HG02759 (cell line): Measurements from ENCODE around the gene KRTAP4-6.
"Not testable (repeated sequence)": the region's sequence is repeated elsewhere in the genome, so short reads cannot be mapped to it uniquely, and the experiment has no call there.

Experiments used
- ATAC-seq: cut with Tn5 transposase; IDR thresholded peaks from one replicate; pipeline ENCODE4 v1.9.1; 2021; ENCODE audit warnings: mild to moderate bottlenecking, moderate library complexity; ENCODE audit not compliant: unreplicated experiment

Gene KRTAP4-6

DNA sequence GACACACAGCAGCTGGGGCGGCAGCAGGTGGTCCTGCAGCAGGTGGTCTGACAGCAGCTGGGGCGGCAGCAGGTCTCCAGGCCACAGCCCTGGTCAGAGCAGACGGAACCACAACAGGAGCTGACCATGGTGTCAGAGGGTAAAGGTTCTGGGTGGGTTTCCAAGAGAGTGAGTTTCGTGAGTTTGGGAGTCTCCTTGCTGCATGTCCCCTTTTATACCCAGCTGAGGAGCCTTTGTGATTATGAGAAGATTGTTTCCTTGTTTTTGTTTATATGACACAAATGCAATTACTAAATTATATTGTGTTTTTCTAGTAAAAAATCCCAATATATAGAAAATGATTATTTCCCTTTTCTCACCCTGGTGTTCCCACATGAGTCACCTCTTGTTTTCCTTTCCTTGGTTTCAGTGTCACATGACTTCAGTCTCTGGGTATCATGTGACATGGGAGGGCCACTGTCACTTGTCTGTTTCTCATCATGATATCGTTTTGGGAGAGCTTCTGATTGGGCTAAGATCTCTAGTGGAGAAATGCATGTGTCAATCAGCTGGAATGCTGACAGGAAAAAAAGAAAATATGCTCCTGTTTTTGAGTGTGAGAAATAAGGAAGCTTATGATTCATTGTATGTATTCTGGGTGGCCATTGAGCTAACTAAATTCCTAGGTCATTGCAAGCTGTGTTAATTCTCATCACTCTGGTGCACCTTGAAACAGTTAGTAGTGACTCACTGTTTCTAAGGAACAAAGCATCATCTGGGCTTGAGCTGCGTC lies at the start of gene KRTAP4-6:
Gene KRTAP4-6, minus strand, starts transcription at position 185 of the 772 bp plus-strand sequence. Its CDS starts 57 bp downstream, at position 128.
- ATAC-seq, result no peak

DNA sequence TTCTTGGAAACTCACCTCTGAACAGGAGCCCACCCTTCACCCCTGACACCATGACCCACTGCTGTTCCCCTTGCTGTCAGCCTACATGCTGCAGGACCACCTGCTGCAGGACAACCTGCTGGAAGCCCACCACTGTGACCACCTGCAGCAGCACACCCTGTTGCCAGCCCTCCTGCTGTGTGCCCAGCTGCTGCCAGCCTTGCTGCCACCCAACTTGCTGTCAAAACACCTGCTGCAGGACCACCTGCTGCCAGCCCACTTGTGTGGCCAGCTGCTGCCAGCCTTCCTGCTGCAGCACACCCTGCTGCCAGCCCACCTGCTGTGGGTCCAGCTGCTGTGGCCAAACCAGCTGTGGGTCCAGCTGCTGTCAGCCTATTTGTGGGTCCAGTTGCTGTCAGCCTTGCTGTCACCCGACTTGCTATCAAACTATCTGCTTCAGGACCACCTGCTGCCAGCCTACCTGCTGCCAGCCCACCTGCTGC lies 49.5 kb upstream of the KRTAP4-6 start, which contains the start of gene KRTAP9-1:
Gene KRTAP9-1, plus strand, starts transcription at position 51 of the 482 bp plus-strand sequence. Its CDS starts 0 bp downstream, at position 51.
- ATAC-seq, result not testable (repeated sequence)

DNA sequence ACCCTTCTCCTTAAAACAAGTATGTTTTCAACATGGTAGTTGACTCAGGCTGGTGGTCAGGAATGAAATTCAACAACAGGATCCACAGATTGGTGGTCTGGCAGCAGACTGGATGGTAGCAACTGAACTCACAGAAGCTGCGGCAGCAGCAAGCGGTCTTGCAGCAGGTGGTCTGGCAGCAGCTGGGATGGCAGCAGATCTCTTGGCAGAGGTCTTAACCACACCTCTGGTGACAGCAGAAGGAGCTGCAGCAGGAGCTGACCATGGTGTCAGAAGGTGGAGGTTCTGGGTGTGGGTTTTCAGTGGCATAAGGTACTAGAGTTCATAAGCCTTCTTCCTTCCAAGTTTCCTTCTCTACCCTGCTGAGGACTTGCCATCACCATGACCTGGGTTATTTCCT lies 46.5 kb upstream of the KRTAP4-6 start:
- no peak for ATAC-seq

DNA sequence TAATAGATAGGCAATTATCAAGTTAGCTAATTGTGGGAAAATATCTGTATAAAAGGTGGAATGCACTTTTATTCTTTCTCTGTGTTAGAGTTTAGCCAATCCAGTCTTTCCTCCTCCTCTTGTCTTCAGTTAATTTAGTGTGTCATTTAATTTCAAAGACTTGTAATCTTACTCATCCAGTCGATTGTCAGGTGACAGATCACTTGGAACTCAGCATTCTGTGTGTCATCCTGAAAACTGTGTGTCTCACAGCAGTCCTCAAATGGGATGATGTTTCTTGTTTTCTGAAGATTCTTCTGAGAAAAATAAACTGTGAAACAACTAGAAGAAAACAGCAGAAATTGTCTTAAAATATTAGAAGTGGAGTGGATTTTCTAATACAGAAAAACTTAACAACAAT lies 44.7 kb upstream of the KRTAP4-6 start:
- no peak for ATAC-seq

DNA sequence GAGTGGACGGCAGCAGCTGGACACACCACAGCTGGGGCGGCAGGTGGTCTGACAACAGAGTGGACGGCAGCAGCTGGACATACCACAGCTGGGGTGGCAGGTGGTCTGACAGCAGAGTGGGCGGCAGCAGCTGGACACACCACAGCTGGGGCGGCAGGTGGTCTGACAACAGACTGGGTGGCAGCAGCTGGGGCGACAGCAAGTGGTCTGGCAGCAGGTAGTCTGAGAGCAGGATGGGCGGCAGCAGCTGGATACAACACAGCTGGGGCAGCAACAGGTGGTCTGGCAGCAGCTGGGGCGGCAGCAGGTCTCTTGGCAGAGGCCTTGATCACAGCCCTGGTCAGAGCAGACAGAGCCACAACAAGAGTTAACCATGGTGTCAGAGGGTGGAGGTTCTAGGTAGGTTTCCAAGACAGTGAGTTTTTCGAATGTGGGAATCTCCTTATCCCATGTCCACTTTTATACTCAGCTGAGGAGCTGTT lies 44.2 kb upstream of the KRTAP4-6 start, which contains the start of gene KRTAP4-1:
Gene KRTAP4-1, minus strand, starts transcription at position 432 of the 482 bp plus-strand sequence. Its CDS starts 57 bp downstream, at position 375.
- ATAC-seq, result no peak

DNA sequence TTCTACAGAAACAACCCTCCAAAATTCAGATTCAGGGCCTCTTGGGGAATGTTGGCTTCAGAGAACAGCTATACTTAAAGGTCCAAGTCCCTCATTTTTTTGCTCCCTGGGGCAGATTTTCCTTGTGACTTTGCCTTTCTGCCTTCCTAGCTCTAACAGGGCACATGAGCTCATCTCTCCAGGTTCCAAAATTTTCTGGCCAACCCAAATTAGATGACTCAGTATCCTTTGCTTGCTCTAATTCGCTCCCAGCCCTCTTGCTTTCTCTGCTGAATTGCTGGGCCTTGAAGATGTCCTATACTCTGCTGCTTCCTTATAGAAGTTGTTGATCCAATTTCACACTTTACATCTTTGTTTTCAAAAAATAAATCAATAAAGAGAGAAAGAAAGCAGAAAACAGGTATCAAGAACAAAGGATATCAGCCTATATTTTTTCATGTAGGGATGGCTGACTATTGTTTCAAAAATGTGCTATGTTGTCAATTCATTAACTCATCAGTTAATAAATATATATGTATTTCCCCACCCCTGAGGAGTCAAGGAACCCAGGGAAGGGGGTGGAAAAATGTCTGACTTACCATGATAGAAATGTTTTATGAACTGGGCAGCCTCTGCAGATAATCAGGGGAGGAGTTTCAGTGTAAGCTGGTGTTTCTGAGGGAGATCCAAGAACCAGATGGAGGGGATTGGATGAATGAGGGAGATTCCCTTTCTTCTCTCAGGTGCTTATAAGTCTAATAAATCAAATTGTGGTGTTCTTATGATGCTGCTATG lies 38.7 kb upstream of the KRTAP4-6 start:
- ATAC-seq, result no peak

DNA sequence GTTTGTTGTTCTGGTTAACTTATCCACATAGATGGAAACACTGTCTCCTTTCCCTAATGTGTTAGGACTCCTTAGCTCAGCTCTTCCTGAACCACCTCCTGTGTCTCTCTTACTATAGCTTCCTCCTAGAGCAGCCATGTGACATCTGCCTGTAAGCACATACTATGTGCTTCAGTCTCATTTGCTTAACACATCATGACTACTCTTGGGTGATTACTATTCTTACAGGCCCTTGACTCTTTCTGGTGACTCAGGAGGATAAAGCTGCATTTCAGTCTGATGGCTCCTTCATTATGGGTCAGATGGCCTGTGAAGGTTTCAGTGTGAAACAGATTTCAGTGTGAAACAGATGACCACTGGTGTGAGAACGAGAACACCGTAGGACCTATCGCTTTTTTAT lies 38.0 kb upstream of the KRTAP4-6 start:
- ATAC-seq, result no peak

DNA sequence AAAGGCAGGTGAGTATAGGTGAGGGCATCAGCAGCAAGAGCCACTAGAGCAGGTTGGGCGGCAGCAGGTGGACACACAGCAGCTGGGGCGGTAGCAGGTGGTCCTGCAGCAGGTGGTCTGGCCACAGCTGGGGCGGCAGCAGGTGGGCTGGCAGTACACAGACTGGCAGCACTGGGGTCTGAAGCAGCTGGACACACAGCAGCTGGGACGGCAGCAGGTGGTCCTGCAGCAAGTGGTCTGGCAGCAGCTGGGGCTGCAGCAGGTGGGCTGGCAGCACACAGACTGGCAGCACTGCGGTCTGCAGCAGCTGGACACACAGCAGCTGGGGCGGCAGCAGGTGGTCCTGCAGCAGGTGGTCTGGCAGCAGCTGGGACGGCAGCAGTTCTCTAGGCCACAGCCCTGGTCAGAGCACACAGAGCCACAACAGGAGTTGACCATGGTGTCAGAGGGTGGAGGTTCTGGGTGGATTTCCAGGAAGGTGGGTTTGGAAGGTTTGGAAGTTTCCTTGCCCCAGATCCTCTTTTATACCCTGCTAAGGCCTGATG lies 37.5 kb upstream of the KRTAP4-6 start, which contains the start of gene KRTAP4-2:
Gene KRTAP4-2, minus strand, starts transcription at position 495 of the 545 bp plus-strand sequence. Its CDS starts 57 bp downstream, at position 438.
- no peak for ATAC-seq

DNA sequence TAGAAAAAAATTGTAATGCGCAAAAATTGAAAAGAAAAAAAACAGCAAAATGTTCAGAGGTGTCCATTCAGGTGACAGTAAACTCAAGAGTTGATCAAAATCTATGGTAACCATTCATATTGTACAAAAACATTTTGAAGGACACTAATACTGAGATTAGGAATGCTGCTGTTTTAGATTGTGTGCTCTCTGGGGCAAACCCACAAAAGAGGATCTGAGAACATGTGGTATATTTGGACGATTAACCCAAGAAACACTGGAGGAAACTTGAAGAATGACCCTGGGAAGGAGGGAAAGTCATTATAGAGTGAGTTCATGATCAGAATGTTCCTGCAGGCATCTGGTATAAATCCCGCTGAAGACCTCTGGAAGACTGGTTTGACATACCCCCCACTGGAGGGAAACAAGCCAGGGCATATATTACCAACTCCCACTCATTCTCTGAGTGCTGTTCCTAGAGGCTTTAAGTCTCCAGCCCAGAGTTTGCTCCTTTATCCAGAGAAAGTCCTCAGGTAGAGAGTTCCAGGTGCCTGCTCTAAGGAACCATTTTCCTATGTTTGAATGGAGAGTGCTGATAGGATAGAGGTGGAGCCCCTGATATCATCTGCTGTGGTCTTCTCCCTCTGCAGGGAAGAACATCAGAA lies 36.5 kb upstream of the KRTAP4-6 start:
- ATAC-seq, result no peak

DNA sequence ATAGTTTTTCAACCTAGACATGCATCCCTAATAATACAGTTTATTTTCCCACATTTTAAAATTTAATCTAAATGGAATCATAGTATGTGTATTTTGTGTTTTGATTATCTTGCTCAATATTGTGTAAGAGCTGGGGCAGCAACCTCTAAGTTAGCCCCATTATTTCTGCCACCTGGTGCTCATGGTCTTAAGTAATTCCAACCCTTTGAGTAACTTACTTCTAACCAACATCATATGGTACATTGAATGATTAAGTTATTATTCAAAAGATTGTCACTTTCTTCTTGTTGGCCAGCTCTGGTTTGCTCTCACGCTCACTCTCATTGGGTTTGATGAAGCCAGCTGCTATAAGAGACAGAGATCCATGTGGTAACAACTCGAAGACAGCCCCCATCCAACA lies 31.5 kb upstream of the KRTAP4-6 start:
- no peak for ATAC-seq

DNA sequence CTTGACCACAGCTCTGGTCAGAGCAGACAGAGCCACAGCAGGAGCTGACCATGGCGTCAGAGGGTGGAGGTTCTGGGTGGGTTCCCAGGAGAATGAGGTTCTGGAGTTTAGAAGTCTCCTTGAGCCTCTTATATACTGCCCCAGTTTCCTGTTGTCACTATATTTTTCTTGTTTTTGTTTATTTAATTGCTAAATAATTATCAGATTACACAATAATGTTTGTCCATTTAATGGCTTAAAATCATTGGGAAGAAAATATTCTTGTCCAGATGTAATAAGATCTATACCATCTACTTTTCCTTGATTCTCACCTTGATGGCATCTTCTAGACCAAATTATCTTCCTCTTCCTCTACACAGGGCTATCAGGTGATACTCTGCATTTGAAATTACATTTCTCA lies 27.8 kb upstream of the KRTAP4-6 start, which contains the start of gene KRTAP4-3:
Gene KRTAP4-3, minus strand, starts transcription at position 101 of the 400 bp plus-strand sequence. Its CDS starts 49 bp downstream, at position 52.
- ATAC-seq, result no peak

DNA sequence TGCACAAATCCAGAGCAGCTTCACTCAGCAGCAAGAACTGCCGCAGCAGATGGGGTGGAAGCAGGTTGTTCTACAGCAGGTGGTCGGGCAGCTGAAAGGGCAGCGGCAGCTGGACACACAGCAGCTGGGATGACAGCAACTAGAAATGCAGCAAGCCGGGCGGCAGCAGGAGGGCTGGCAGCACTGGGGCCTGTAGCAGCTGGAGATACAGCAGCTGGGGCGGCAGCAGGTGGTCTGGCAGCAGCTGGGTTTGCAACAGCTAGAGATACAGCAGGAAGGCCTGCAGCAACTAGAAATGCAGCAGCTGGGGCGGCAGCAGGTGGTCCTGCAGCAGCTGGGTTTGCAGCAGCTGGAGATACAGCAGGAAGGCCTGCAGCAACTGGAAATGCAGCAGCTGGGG lies 27.2 kb upstream of the KRTAP4-6 start:
- no peak for ATAC-seq

DNA sequence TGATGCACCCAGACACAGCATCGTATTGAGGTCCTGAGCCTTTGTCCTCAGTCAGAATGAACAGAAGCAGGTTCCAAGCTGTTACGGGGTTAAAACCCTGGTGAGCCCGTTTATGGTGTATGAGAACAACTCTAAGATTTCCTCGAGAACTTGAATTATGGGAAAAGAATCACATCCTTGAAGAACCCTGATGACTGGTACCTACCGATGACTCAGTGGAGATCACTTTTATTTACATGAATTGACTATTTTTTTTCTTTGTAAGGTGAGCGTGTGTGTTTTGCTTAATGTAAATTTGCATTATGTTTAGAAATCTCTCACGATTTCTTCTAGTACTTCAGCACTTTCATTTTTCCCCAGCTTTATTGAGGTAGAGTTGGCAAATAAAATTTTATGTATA lies 23.5 kb upstream of the KRTAP4-6 start:
- ATAC-seq, result no peak

DNA sequence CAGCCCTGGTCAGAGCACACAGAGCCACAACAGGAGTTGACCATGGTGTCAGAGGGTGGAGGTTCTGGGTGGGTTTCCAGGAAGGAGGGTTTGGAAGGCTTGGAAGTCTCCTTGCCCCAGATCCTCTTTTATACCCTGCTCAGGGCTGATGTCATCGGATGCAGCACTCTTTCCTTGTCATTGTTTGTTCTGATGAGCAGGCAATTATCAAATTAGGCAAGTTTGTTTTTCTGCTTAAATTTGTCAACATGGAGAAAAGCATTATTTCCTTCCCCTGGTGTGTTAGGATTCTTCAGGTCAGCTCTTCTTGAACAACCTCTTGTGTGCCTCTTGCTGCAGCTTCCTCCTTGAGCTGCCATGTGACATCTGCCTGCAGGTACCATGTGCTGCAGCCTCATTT lies 20.3 kb upstream of the KRTAP4-6 start, which contains the start of gene KRTAP4-4:
Gene KRTAP4-4, minus strand, starts transcription at position 101 of the 400 bp plus-strand sequence. Its CDS starts 57 bp downstream, at position 44.
- no peak for ATAC-seq

DNA sequence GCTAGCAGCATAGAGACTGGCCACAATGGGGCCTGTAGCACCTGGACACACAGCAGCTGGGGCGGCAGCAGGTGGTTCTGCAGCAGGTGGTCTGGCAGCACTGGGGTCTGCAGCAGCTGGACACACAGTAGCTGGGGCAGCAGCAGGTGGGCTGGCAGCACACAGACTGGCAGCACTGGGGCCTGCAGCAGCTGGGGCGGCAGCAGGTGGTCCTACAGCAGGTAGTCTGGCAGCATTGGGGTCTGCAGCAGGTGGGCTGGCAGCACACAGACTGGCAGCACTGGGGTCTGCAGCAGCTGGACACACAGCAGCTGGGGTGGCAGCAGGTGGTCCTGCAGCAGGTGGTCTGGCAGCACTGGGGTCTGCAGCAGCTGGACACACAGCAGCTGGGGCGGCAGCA lies 19.8 kb upstream of the KRTAP4-6 start:
- not testable (repeated sequence) for ATAC-seq

DNA sequence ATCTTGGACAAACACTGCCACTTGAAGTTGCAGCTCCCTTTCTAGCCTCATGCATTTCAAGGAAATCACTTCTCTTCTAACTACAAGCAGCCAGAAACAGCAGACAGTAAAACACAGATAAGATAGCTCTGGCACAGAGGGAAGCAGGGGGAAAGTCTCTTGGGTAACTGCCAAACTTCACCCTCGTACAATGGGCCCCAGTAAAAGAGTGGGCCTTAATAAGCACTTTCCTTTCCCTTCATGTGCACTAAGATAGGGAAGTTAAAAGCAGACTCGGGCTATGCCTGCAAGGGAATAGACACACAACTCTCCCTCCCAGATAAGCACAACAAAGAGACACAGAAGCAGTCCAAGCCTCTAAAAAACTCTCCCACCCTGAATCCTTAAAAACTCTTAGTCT lies 13.5 kb upstream of the KRTAP4-6 start:
- ATAC-seq, result no peak

DNA sequence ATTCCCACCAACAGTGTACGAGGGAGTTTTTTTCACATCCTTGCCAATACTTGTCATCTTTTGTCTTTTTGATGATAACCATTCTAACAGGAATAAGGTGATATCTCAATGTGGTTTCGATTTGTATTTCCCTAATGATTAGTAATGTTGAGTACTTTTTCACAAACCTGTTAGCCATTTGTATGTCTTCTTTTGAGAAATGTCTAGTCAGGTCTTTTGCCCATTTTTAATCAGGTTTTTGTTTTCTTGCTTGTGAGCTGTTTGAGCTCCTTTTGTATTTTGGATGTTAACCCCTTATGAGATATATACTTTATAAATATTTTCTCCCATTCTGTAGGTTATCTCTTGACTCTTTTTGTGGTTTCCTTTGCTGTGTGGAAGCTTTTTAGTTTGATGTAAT lies 11.2 kb upstream of the KRTAP4-6 start:
- no peak for ATAC-seq

DNA sequence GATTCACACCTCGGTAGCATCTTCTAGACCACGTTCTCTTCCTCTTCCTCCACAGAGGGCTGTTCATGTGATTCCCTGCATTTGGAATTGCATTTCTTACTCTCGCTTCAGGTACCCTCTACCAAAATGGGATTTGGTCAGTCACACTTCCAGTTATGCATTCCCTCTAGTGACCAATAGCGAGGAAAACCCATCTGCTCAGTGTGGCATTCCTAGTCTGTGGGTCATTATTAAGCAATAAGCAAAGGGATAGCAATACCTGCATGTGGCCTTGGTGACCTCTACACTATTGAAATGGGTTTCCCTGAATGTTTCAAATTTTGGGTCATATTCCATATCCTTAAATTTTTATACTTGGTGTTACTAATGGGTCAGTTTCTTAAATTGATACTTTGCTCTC lies 9.7 kb upstream of the KRTAP4-6 start:
- ATAC-seq, result no peak

DNA sequence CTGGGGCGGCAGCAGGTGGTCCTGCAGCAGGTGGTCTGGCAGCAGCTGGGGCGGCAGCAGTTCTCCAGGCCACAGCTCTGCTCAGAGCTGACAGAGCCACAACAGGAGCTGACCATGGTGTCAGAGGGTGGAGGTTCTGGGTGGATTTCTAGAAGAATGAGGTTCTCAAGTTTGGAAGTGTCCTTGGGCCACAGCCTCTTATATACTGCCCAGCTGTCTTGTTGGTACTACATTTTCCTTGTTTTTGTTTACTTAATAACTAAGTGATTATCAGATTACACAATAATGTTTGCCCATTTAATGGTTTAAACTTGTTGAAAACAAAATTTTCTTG lies 9.3 kb upstream of the KRTAP4-6 start, which contains the start of gene KRTAP4-5:
Gene KRTAP4-5, minus strand, starts transcription at position 174 of the 334 bp plus-strand sequence. Its CDS starts 58 bp downstream, at position 116.
- ATAC-seq, result no peak

DNA sequence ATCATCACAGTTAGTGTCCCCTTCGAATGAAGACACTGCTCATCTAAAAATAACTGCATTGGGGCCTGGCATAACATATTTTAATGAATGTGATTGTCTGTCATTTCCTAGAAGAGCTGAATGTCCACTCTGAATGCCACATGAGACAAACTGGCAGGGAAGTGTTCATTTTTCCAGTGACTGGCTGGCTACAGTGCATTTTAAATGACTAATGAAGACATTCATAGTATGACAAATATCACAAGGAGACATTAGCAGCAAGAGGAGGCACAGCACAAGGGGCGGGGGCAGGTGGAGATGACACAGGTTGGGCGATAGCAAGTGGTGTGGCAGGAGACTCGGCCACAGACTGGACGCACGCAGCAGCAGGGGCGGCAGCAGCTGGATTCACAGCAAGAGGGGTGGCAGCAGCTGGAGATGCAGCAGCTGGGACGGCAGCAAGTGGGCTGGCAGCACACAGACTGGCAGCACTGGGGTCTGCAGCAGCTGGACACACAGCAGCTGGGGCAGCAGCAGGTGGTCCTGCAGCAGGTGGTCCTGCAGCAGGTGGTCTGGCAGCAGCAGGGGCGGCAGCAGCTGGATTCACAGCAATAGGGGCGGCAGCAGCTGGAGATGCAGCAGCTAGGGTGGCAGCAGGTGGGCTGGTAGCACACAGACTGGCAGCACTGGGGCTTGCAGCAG lies 8.8 kb upstream of the KRTAP4-6 start:
- ATAC-seq, result not testable (repeated sequence)
